ENCODE measurements around the gene ANKRD61.
"Not testable (repeated sequence)": the region's sequence is repeated elsewhere in the genome, so short reads cannot be mapped to it uniquely, and the experiment has no call there.

ANKRD61 gene

DNA sequence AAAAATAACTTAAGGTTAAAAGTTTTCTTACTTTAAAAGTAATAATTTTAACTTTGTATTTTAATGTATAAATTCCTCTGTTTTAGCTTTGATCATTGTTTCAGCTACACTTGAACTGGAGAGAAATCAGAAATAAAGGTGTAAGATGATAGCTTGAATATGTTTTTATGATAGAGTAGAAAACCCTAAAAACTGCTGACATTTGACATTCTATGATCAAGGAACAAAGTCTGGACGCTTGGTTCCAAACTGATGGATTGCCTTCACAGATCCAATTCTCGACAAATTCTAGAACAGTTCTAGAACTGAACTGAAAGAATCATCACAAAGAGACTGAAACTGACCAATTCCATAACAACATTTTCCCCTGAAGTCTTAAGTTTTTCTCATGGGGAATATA lies at the start of gene ANKRD61:
Gene ANKRD61, plus strand, starts transcription at position 389 of the 400 bp plus-strand sequence. Its CDS starts 0 bp downstream, at position 389.
- DNase-seq (ENCODE audit: low read depth, low spot score): no peak

DNA sequence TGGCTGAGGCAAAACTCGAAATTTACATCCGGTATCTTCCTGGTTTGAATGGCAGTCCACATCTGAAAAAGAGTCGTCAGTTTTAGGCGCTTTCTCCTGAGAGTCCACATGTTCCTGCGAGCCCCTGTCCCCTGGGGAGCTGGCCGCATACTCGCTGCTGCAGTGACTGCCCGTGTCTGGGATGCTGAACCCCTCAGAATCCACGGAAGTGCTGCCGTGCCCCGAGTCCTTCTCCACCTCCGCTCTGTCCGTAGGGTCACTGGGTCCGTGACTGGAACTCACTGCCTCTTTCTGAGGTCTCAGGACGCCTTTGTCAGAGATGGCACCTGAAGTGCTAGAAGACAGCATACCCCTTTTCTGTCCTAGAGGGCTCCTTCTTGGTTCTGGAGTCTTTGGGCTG lies 44.1 kb upstream of the ANKRD61 start:
- not testable (repeated sequence) for DNase-seq (ENCODE audit: low read depth, low spot score)

DNA sequence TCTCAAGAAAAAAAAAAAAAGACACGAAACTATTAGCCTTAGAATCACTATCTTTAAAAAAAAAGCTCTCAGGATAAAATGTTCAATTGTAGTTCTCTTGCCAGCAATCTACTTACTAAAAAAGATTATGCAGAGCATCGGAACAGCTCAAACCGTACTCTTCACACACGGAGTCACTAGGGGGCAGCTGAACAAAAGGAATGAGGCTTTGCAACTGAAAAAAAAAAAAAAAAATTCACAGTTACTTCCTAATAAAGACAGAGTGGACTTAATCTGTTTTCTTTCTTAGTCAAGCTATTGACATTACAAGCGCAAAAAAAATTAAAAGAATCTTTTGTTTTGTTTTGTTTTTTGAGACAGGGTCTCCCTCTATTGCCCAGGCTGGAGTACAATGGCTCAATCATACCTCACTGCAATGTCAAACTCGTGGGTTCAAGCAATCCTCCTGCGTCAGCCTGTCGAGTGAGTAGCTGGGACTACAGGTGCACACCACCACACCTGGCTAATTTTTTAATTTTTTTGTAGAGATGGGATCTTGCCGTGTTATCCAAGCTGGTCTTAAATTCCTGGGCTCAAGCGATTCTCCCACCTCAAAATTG lies 33.9 kb upstream of the ANKRD61 start:
- no peak for DNase-seq (ENCODE audit: low read depth, low spot score)

DNA sequence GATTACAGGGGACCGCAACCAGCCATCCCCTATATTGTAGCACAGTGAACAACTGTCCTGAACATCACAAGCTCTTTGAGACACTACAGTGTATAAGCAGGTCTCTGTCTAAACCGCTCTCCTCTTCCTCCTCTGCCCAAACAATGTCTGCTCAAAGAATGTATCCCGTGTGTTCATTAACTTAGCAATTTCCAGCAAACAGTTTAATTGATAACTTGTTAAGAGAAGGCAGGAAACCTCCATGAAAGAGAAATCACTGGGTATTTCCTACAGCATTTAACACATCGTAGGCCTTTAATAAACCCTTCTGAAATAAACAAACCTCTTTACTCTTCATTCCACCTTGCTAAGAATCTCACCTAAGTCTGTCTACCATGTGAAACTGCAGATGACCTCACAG lies 23.8 kb upstream of the ANKRD61 start:
- no peak for DNase-seq (ENCODE audit: low read depth, low spot score)

DNA sequence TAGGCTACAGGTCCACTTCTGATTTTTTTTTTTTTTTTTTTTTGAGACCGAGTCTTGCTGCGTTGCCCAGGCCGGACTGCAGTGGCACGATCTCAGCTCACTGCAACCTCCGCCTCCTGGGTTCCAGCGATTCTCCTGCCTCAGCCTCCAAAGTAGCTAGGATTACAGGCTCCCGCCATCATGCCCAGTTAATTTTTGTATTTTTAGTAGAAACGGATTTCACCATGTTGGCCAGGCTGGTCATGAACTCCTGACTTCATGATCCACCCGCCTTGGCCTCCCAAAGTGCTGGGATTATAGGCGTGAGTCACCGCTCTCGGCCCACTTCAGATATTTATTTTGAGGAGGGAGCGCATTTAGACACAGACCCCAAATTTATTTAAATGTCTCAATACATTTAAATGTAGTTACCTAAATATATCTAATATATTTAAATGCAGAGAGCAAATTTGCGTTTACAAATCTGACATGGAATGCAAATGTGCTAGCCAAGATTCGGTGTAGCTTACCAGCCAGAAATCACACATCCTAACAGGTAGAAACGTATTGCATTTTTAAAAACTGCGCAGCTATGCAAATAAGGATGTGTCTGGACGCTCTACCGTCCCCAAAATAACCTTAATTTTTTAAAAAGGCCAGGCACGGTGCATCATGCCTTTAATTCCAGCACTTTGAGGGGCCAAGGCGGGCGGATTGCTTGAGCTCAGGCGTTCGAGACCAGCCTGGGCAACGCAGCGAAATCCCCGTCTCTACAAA lies 23.2 kb upstream of the ANKRD61 start:
- DNase-seq (ENCODE audit: low read depth, low spot score): not testable (repeated sequence)

DNA sequence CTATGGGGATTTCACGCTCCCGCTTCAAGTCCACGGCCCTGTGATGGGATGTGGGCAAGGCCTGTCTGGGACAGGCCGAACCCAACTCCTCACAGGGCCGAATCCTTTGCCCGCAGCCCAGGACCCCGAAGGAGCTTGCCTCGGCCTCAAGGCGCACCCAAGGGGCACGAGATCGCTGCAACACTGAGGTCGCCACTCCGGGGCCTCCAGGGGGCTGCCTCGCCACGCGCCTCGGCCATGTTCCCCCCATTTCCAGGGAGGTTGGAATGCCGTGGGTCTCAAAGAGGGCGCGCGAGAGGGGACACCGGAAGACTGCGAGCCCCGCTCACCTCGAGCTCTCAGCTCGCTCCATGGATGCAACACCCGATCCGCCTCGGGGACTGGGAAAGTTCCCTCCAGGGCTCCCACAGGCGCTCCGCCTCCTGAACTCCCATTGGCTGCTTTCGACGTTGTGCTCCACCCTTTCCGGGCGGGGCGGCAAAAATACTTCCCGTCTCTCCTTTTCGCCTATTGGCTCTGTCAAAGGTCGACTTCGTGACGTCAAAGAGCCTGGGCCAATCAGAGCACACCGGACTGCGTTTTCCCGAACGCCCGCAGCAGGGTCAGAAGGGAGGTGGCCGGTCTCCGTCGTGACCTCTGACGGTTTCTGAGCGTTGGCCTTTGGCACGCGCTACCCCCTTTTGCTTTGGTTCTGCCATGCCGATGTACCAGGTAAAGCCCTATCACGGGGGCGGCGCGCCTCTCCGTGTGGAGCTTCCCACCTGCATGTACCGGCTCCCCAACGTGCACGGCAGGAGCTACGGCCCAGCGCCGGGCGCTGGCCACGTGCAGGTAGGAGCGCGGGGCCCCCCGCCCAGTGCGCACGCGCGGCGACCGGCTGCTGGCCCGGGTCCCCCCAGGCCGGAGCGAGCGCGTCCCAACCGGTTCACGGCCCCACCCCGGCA lies 22.2 kb upstream of the ANKRD61 start, which contains the start of the genes AIMP2 and PMS2:
Gene AIMP2, plus strand, starts transcription at position 605 of the 944 bp plus-strand sequence. Its CDS starts 92 bp downstream, at position 697.
Gene PMS2, minus strand, starts transcription at position 382 of the 944 bp plus-strand sequence. Its CDS starts 30 bp downstream, at position 352.
- DNase-seq (ENCODE audit: low read depth, low spot score): peak; percentile 93

DNA sequence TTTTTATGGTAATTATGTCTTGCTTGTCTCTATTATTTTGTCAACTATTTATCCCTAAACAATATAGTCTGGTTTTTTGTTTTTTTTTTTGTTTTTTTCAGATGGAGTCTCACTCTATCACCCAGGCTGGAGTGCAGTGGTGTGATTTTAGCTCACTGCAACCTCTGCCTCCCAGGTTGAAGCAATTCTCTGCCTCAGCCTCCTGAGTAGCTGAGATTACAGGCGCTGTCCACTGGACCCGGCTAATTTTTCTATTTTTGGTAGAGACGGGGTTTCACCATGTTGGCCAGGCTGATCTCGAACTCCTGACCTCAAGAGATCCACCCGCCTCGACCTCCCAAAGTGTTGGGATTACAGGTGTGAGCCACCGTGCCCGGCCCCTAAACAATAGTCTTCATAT lies 20.8 kb upstream of the ANKRD61 start:
- DNase-seq (ENCODE audit: low read depth, low spot score): not testable (repeated sequence)

DNA sequence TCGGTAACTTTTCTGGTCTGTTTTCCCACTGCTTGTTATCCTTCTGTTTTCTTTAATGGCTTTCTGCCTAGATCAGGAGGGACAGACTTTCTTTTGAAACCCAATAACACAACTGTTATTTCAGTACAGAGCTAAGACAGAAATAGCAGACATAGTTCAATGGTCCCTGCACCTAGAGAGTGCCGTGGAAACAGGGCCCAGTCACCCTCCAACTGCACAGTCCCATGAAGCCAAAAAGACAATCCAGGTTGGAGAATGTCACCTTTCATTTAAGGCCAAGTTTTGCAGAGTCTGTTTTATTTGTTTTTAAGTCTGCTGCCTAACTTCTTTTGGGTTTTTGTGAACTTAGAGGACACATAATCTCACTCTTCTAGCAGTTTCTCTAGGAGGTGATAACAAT lies 19.6 kb upstream of the ANKRD61 start:
- no peak for DNase-seq (ENCODE audit: low read depth, low spot score)

DNA sequence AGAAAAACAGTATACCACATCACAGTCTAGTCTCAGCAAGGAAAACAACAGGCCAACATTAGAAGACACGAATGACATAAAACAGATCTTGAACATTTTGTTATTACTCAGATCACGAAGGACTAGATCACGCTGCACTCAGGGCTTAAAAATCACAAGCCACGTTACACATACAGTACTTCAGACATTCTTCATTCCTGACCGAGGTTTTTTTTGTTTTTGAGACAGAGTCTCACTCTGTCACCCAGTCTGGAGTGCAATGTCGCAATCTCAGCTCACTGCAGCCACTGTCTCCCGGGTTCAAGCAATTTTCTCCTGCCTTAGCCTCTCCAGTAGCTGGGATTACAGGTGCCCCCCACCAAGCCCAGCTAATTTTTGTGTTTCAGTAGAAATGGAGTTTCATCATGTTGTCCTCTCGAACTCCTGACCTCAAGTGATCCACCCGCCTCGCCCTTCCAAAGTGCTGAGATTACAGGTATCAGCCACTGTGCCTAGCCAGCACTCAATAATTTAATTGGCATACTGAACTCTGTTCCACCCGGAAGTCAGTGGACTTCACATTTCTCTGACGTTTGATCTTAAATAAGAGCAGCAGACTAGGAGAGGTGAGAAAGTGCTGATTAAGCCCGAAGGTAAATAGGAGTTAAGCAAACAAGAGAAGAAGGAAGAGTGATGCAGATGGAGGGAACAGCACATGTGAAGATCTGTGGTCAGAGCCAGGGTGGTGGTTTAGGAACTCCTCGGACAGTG lies 18.6 kb upstream of the ANKRD61 start:
- DNase-seq (ENCODE audit: low read depth, low spot score): no peak

DNA sequence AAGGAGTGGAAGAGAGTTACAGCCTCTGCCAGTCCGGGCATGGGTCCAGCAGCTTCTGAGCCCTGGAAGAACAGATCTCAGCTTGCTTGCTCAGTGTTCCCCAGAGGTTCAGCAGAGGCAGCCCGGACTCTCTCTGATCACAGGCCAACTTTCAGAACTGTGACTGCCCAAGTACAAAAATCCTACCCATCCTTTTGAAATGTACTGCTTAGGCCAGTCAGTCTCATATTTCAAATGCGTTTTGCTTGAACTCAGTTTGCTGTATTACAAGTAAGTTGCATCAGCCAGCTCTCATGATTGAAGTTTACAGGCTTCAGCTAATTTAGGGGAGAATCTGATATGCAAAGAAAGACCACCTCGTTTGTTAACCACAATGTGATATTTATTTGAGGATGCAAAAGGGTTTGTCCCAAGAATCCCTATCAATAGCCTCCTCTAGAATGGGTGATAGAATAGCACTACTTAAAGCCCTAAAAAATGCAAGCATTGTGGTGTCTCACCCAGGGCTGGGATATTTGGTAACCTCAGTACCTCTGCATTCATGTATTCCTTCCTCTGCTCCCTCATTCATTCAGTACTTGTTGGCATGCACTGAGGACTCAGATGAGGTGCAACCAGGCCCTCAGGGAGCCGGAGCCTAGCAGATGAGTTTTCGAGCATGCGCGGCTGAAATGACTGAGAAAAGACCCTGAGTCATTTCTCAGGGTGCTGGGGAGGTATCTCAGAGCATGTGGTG lies 15.1 kb upstream of the ANKRD61 start:
- no peak for DNase-seq (ENCODE audit: low read depth, low spot score)

DNA sequence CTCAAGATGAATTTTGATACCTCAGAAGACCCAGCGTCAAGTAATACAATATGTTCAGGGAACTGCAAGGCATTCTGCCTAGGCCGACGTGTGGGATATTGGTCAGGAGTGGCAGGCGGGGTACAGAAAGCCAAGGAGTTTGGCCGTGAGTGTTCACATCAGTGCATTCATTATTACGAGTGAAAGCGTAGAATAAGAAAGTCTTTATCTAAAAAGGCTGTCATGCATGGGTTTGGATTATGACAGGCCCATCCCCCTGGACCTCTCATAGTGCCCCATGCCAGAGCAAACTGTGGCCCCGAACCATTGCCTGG lies 14.6 kb upstream of the ANKRD61 start:
- no peak for DNase-seq (ENCODE audit: low read depth, low spot score)

DNA sequence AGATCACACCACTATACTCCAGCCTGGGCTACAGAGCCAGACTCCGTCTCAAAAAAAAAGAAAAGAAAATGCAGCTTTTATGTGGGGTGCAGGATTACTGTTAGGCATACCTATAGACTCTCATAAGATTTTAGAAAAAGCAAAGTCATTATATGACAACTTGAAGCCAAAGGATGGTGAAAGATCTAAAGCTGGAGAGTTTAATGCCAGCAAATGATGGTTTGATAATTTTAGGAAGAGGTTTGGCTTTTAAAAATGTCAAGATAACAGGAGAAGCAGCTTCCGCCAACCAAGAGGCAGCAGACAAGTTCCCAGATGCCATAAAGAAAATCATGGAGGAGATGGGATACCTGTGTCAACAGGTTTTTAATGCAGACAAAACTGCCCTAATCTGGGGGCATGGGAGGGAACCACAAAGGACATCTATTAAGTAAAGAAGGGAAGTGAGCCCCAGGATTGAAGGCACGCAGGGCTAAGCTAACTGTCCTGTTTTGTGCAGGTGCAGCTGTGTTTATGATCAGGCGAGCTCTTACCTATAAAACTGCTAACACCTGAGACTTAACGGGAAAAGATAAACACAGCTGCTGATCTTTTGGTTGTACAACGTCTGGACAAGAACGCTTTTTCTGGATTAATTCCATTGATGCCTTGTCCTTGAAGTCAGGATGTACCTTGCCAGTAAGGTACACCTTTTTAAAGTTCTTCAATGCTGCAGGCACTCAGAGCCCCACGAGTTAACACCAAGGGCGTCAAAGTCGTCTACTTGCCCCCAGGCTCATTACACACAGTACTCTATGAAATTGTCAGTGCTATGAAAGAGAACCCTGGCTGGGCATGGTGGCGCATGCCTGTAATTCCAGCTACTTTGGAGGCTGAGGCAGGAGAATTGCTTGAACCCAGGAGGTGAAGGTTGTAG lies 10.5 kb upstream of the ANKRD61 start:
- DNase-seq (ENCODE audit: low read depth, low spot score): no peak

DNA sequence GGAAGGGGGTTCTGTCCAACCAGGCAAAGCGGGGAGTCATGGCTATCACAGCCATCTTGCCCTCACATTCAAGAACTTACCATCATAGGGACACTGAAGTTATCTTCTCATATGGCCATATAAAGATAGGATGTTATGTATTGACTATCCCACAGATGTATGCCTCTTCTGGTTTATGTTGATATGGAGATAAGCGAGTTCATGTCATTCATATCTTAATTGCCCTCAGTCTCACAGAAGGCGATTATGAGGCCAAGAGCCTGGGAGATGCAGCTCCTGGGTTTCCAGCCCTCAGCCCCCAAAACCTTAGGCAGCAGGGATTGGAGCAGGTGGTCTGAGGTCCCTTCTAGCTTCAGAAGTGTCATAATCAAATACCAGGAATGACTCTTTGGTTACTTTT lies 8.5 kb upstream of the ANKRD61 start:
- DNase-seq (ENCODE audit: low read depth, low spot score): no peak

DNA sequence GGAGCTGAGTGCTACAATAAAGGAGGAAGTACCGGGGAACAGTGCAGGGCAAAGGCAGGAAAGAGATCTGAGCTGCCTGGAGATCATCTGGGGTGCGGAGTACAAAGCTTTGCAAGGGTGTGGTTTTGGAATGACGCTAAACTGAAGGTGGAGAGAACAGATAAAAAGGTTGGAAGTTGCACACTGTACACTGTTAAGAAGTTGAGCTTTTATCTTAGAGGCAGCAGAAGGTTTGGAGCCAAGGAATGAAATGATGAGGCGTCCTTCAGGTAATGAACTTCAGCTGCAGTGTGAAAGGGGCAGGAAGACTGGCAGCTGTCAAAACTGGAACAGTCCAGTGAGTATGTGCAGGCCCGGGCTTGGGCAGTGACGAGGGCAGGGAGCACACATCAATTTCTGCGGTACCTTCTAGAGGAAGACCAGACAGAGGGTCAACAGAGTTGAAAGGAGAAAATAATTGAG lies 7.2 kb upstream of the ANKRD61 start:
- no peak for DNase-seq (ENCODE audit: low read depth, low spot score)

DNA sequence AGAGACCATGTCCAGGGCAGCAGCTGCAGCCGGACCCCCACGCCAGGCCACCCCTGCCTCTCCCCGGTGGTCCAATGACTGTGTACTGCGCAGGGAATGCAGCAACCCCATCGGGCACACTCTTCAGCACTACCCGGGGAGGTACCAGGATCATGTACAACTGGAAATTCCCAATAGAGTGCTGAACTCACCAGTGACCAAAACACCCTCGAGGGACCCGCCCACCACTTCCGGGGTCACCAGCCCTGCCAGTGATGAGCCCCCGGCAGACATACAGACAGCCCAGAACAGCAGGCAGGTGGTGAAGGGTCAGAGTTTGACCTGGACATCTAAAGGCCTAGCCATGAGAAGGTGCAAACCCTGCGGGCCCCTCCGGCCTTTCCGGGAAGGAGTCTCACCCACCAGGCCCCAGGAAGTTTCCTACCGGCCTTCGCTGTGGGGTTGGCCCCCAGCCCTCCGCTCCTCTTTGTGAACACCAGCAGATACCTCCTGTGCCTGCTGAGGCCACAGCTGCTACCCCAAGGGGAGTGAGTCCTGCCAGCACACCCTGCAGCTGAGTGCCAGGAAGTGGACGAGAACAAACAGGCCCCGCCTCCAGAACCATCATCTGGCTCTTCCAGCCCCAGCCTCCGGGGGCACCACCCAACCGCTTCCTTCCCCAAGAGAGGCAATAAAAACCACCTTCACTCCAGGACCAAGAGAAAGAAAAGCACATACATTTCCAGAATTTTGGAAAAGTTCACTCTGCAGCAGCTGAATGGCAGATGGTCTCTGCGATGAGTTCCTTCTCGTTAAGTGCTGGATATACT lies 5.0 kb upstream of the ANKRD61 start:
- no peak for DNase-seq (ENCODE audit: low read depth, low spot score)

DNA sequence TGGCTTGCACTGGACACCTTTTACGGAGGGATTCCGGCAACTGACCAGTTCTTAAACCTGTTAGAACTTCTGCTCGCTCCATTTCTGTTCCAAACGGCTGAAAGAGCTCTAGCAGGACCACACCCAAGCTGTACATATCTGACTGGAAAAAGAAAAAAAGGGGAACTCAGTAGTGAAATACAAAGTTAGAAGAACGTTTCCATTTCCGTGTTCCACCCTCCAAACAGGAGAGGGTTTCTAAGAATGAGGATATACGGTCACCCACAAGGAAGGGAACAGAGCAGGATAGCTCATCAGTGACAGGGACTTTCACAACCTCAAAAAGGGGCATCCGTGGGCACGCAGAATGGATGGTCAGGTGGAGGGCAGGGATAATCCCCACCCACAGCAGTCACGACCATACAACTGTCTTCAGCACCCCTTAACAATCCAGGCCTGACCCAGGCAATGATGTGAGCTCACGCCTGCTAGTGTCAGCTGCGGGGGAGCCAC lies 4.3 kb upstream of the ANKRD61 start:
- no peak for DNase-seq (ENCODE audit: low read depth, low spot score)

DNA sequence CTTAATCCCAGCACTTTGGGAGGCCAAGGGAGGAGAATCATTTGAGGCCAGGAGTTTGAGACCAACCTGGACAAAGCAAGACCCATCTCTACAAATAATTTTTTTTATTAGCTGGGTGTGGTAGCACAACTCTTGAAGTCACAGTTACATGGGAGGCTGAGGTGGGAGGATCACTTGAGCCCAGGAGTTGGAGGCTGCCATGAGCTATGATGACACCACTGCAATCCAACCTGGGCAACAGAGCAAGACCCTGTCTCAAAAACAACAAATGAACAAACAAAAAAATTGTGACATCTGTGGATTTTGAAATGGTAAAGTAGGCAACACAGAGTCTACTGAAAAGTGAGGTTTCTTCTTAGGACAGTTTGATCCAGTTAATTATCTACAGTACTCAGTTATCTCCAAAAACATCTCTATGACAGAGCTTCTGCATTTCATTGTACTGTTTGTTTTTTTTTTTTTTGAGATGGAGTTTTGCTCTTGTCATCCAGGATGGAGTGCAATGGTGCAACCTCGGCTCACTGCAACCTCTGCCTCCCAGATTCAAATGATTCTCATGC lies 3.3 kb upstream of the ANKRD61 start:
- DNase-seq (ENCODE audit: low read depth, low spot score): no peak

DNA sequence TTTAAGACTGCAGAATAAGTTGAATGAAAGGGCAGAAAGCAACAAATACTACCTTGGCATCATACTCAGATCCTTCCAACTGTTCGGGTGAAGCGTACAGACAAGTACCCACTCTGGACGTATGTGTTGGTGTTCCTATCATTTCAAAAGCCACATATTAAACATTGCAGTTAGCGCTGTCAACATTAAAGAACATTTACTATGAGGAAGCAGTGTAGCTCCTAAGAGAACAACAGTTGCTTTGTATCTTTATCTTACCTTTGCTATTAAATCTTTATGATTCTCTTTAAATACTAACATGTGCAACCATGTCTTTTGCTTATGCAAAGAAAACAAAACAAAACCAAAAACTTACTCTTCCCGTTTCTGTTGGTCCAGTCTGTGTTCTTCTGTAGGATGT lies 2.6 kb upstream of the ANKRD61 start:
- DNase-seq (ENCODE audit: low read depth, low spot score): no peak
